HG03097 (cell line): Measurements from ENCODE around the gene MADCAM1.

ENCODE experiments used
- ATAC-seq: cut with Tn5 transposase; IDR thresholded peaks from one replicate; pipeline ENCODE4 v1.9.1; 2021; ENCODE audit not compliant: unreplicated experiment, low FRiP score

The MADCAM1 gene

GRCh38 chr19:507286-508203, 11.3 kb downstream of the MADCAM1 start, which contains the start of gene TPGS1:
TPGS1 (plus strand) TSS chr19:507497; CDS start chr19:507507, 10 bp downstream.
- ATAC-seq, result peak; percentile 48

GRCh38 chr19:508204-509150, 12.2 kb downstream of the MADCAM1 start:
- ATAC-seq, result no peak

GRCh38 chr19:510606-511100, 14.4 kb downstream of the MADCAM1 start:
- ATAC-seq, result no peak

- ATAC-seq, result no peak
Observed at GRCh38 chr19:511101-511851, 15.0 kb downstream of the MADCAM1 start.

- no peak for ATAC-seq
Observed at GRCh38 chr19:512547-513365, 16.5 kb downstream of the MADCAM1 start.

GRCh38 chr19:513368-514165, 17.3 kb downstream of the MADCAM1 start:
- no peak for ATAC-seq

- no peak for ATAC-seq
Observed at GRCh38 chr19:514166-514663, 17.9 kb downstream of the MADCAM1 start.

GRCh38 chr19:517721-518597, 21.7 kb downstream of the MADCAM1 start:
- no peak for ATAC-seq

- no peak for ATAC-seq
Observed at GRCh38 chr19:518598-519231, 22.4 kb downstream of the MADCAM1 start.

- ATAC-seq, result no peak
Observed at GRCh38 chr19:519449-519865, 23.2 kb downstream of the MADCAM1 start.

GRCh38 chr19:522726-523125, 26.4 kb downstream of the MADCAM1 start:
- ATAC-seq, result no peak

GRCh38 chr19:524062-524674, 27.9 kb downstream of the MADCAM1 start:
- no peak for ATAC-seq

GRCh38 chr19:525029-525428, 28.7 kb downstream of the MADCAM1 start:
- ATAC-seq, result no peak

- no peak for ATAC-seq
Observed at GRCh38 chr19:525857-526419, 29.7 kb downstream of the MADCAM1 start.

GRCh38 chr19:530134-531008, 34.1 kb downstream of the MADCAM1 start:
- no peak for ATAC-seq
